Measurements from ENCODE around the gene SEPSECS.

The SEPSECS gene

DNA sequence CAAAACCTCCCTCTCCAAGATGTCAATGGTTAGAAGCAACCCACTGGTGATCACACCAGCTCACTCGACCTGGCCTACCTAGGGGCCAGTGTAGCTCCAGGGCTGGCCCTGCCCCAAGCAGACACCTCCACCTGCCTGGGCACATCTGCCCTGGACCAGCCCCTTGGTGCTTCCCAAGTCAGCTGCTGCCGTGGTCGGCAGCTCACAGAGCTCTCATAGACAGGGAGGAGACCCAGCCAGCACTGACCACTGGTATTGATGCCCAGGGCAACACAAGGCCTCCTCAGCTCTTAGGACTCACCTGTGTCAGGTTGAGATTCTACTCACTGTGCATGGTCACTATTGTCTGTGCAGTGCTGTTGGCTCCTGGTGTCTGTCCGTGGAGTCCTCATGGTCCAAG lies 51.7 kb downstream of the SEPSECS start:
- Mint-ChIP-seq H3K4me3 (no peak overlapping the region), H3K36me3 (ENCODE audit: low read depth) (no peaks in the 10 kb centered on the region), H3K27ac (no peak overlapping the region), H3K27me3 (peaks cover 2% of the 10 kb centered on the region), H3K4me1 (no peaks in the 10 kb centered on the region), H3K9me3 (no peaks in the 10 kb centered on the region)
- DNase-seq (no peak), ATAC-seq (no peak)

DNA sequence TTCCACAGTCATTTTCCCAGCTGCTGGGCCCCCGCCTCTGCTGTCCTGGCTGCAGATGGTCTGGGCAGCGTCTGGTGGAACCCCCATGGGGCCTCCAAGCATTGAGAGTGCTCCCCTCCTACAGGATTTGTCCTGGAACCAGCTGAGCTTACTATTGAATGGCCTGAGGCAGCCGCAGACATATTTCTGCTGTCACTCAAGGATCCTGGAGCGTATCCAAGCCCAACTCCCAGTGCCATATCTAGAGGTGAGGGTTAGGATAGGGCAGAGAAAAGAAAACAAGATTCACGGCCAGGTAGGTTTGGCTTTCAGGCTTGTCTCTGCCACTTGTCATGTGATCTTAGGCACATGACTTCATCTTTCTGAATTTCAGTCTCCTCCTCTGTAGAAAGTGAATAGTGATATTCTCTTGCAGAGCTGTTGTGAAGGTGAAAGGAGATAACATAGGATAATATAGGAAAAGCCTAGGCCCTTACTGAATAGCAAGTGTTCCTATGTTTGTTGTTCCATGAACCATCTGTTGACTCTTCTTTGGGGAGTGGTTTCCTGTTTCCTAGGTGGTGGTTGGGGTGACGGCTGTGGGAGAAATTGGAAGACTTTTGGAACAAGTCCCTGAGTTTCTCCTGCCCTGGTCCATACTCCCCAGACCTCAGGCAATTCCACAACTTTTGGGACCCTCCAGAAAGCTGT lies 52.3 kb downstream of the SEPSECS start:
- Mint-ChIP-seq H3K4me3 (no peak overlapping the region), H3K27me3 (peaks cover 2% of the 10 kb centered on the region), H3K36me3 (ENCODE audit: low read depth) (no peaks in the 10 kb centered on the region), H3K9me3 (no peaks in the 10 kb centered on the region), H3K27ac (no peak overlapping the region), H3K4me1 (no peaks in the 10 kb centered on the region)
- DNase-seq (no peak), ATAC-seq (no peak)

DNA sequence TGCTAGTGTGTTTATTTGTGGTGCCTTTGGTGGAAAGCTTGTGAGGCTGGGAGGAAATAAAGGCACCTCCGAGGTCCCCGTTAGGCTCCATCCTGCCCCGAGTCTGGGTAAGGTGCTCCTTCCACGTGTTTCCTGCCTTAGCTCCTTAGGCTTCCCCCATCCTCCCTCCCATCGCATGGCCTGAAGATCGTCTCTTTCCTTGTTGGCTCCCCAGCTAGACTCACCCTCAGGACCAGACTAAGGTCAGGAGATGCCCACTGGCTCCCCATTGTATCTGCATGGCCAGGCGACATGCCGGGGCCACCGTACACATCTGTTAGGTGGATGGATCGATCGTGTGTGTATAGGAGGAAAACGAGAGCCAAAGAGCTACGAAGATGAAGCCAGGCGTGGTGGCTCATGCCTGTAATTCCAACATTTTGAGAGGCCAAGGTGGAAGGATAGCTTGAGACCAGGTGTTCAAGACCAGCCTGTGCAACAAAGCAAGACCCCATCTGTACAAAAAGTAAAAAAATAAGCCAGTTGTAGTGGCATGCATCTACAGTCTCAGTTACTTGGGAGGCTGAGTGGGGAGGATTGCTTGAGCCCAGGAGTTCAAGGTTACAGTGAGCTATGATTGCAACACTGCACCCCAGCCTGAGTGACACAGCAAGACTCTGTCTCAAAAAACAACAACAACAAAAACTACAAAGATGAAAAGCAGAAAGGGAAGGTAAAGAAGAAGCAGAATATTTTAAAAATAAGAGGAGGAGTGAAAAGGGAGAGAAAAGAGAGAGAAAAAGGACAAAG lies 53.7 kb downstream of the SEPSECS start:
- peaks cover 2% of the 10 kb centered on the region for H3K27me3 Mint-ChIP-seq
- H3K9me3 Mint-ChIP-seq: peaks cover 4% of the 10 kb centered on the region
- ATAC-seq (no peak), DNase-seq (no peak)
- no peak overlapping the region for H3K4me3 Mint-ChIP-seq
- no peaks in the 10 kb centered on the region for H3K36me3 Mint-ChIP-seq (ENCODE audit: low read depth)
- no peak overlapping the region for H3K27ac Mint-ChIP-seq
- no peaks in the 10 kb centered on the region for H3K4me1 Mint-ChIP-seq

DNA sequence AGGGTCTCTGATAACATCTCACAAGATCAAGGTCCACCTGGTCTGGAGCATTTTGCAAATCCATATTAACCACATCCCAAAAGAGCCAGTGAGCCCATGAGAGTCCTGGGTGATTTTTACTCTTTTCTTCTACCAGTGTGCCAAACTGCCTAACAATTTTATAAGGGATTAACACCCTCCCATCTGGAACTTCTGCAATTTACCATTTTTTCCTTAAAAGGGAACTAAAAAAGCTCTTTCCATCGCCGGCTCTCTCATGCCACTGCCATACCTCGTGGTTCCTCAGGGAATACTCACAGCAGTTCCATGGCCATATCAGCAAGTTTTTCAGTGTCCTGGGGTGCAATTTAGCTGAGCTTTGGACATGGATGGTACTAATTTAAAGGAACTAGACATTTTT lies 55.7 kb downstream of the SEPSECS start:
- no peaks in the 10 kb centered on the region for H3K4me1 Mint-ChIP-seq
- H3K4me3 Mint-ChIP-seq: no peak overlapping the region
- DNase-seq: no peak
- no peak overlapping the region for H3K27ac Mint-ChIP-seq
- peaks cover 2% of the 10 kb centered on the region for H3K27me3 Mint-ChIP-seq
- peaks cover 8% of the 10 kb centered on the region for H3K9me3 Mint-ChIP-seq
- H3K36me3 Mint-ChIP-seq (ENCODE audit: low read depth): no peaks in the 10 kb centered on the region
- ATAC-seq: no peak

DNA sequence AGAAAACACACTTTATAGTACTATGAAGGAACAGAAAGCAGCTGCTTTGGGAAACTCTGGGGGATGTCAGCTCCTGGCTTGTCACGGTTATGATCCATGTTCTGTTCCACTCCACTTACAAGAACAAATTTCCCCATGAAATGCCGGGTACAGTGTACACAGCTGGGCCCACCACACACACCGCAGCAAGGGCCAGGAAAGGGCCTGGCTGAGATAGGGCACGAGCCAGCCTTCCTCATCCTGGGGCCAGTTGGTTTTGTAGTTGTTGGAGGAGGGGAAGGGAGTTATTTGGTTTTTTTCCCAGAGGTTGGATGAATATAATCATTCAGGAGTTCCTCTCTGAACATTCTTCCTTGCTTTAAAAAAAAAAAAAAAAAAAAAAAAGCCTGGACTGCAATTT lies 56.8 kb downstream of the SEPSECS start:
- H3K4me3 Mint-ChIP-seq: no peak overlapping the region
- H3K4me1 Mint-ChIP-seq: no peaks in the 10 kb centered on the region
- H3K27ac Mint-ChIP-seq: no peak overlapping the region
- no peaks in the 10 kb centered on the region for H3K36me3 Mint-ChIP-seq (ENCODE audit: low read depth)
- H3K9me3 Mint-ChIP-seq: peaks cover 8% of the 10 kb centered on the region
- DNase-seq (no peak), ATAC-seq (no peak)
- peaks cover 2% of the 10 kb centered on the region for H3K27me3 Mint-ChIP-seq

DNA sequence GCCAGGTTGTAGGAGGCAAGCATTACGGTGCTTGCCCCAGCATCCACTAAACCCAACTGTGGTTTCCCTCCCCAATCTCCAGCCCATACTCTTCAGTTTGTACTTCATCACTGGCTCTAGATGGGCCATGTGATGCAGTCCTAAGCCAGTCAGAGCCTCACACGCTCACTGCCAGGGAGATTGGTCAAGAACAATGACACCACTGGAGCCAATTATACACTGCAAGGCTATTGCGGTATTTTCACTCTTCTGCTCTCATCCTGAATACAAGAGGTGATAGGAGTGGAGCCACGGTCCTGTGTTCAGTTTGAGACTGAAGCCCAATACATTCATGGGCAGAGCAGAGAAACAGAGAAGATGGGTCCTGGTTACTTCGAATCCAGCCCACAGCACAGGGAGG lies 58.4 kb downstream of the SEPSECS start:
- ATAC-seq (no peak), DNase-seq (no peak)
- Mint-ChIP-seq H3K36me3 (ENCODE audit: low read depth) (no peaks in the 10 kb centered on the region), H3K27ac (no peak overlapping the region), H3K4me3 (no peak overlapping the region), H3K27me3 (peaks cover 2% of the 10 kb centered on the region), H3K9me3 (peaks cover 8% of the 10 kb centered on the region), H3K4me1 (no peaks in the 10 kb centered on the region)

DNA sequence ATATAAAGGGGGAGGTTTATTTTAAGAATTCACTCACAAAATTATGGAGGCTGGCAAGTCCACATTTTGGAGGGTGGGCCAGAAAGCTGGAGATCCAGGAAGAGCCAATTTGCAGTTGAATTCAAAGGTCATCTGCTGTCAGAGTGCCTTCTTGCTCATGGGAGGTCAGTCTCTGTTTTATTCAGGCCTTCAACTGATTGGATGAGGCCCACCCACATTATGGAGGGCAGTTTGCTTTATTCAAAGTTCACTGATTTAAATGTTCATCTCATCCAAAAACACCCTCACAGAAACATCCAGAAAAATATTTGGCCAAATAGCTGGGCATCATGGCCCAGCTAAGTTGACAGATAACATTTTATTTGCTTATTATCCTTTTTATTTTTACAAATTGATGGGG lies 59.5 kb downstream of the SEPSECS start:
- Mint-ChIP-seq H3K9me3 (peaks cover 8% of the 10 kb centered on the region), H3K27me3 (peaks cover 1% of the 10 kb centered on the region), H3K27ac (no peak overlapping the region), H3K36me3 (ENCODE audit: low read depth) (no peaks in the 10 kb centered on the region), H3K4me3 (no peak overlapping the region), H3K4me1 (no peaks in the 10 kb centered on the region)
- ATAC-seq: no peak
- no peak for DNase-seq

DNA sequence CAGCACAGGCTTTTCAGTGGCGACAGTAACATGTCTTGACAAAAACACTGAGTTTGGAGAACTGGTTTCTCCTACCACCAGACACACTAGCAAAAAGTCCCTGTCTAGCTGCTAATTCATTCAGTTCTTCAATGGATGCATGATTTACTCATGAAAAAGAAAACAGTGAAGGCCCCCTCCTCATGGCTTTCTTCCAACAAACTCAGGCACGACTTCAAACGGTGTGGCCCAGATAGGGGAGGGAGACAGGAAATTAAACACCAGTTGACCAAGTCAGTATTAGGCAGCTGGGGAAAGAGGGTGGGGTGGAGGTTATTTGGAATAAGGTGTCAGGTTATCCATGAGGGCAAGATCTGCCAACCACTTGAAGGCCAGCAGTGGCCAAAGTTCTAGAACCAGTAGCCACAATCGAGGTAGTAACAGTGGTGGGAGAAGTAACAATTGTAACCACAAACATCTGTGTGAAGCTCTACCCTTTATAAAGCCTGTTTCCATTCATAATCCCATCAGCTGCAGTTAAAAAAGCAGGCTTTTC lies 60.2 kb downstream of the SEPSECS start:
- Mint-ChIP-seq H3K27me3 (no peaks in the 10 kb centered on the region), H3K4me1 (no peaks in the 10 kb centered on the region), H3K9me3 (peaks cover 8% of the 10 kb centered on the region), H3K4me3 (no peak overlapping the region), H3K36me3 (ENCODE audit: low read depth) (no peaks in the 10 kb centered on the region), H3K27ac (no peak overlapping the region)
- no peak for DNase-seq
- ATAC-seq: no peak

DNA sequence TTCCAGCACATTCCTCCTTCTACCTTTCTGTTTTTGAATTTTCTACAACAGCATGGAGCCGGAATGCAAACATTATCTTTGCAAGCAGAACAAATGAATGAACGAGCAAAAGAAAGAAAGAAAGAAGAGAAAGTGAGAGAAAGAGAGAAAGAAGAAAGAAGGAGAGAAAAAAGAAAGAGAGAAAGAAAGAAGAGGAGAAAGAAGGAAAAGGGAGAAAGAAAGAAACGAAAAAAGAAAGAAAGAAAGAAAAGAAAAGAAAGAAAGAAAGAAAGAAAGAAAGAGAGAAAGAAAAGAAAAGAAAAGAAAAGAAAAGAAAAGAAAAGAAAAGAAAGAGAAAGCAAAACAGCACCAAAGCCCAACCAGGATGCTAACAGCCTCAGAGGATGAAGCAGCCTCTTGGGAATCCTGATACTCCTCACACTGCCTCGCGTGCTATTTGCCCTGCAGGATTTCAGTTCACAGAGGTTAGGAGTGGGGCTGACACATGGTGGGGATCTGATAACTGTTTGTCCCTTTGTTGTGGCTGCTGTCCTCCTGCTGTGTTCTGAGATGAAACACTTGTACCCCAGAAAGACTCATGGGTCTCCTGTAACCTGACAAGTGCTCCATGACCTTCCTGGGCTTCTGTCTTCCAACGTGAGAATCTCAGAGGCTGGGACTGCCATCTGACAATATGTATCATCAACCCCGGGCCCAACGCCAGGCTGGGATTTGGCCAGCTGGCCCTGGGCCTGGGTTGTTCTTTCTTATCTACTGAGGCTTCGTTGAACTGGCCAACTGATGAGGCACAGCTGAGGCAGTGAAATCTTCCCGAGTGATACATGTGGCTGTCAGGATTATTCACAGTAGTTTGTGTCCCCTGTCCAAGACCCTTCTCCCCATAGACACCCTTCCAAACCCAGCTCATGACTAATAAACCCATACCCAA lies 61.0 kb downstream of the SEPSECS start:
- Mint-ChIP-seq H3K4me1 (no peaks in the 10 kb centered on the region), H3K36me3 (ENCODE audit: low read depth) (no peaks in the 10 kb centered on the region), H3K9me3 (peaks cover 8% of the 10 kb centered on the region), H3K27me3 (no peaks in the 10 kb centered on the region), H3K4me3 (no peak overlapping the region), H3K27ac (no peak overlapping the region)
- no peak for DNase-seq
- ATAC-seq: no peak

DNA sequence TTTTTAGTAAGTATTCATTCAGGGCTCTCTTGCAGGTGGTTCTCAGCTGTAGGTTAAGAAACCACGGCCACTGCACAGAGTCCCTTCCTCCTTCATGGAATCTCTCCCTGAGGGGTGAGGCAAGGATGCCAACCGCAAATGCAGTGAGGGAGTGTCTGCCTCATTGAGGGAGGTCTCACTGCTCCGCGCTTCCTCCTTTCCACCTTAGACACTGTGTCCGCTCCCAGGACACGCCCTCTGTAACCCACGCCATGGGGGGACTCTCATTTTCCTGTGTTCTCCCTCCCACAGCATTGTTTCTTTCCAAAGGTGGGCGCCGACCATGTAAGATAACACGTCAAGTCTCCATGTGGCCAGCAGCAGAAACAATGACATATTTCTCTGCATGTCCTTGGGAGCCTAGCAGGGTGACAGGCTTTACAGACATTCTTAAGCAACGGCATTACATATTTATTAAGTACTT lies 63.2 kb downstream of the SEPSECS start:
- Mint-ChIP-seq H3K9me3 (peaks cover 15% of the 10 kb centered on the region), H3K36me3 (ENCODE audit: low read depth) (no peaks in the 10 kb centered on the region)

DNA sequence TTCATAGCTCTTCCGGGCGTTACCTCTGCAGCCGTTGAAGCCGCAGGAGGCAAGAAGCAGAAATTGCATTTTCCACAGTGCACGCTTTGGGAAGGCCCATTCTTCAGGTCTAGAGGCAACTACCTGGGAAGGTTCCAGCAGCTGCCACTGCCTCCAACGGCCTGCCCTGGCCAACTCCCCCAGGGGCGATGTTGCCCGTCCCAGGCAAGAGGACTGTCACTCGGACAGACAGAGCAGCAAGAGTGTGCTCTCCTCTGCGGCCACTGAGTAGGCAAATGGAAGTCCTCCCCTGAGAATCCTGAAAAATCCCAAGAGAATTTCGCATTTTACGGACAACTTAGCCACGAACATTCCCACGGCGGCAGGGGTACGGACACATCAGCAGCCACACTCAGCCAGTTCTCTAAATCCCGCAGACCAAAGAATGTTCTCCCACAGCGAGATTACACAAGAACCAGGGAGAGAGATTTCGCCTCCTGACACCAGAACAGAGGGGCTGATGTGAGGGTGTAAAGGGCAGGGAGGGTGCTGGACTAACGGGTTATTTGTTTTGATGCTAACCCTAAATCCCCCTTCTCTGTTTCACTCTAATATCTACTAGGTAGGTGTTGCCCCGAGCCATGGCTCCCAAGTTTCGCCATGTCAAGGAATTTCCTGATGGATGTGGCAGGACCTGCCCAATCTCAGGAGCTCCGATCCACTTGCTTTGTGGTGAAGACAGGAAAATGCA lies 63.8 kb downstream of the SEPSECS start:
- H3K27me3 Mint-ChIP-seq: peaks cover 2% of the 10 kb centered on the region
- ATAC-seq (no peak), DNase-seq (no peak)
- H3K36me3 Mint-ChIP-seq (ENCODE audit: low read depth): no peaks in the 10 kb centered on the region
- peaks cover 12% of the 10 kb centered on the region for H3K9me3 Mint-ChIP-seq
- H3K27ac Mint-ChIP-seq: no peak overlapping the region
- H3K4me1 Mint-ChIP-seq: no peaks in the 10 kb centered on the region
- no peak overlapping the region for H3K4me3 Mint-ChIP-seq

More for the DNA sequence above, 63.2 kb downstream of the SEPSECS start:
- H3K4me3 Mint-ChIP-seq: no peak overlapping the region
- H3K4me1 Mint-ChIP-seq: no peaks in the 10 kb centered on the region
- H3K27me3 Mint-ChIP-seq: no peaks in the 10 kb centered on the region
- H3K27ac Mint-ChIP-seq: no peak overlapping the region
- ATAC-seq (no peak), DNase-seq (no peak)

DNA sequence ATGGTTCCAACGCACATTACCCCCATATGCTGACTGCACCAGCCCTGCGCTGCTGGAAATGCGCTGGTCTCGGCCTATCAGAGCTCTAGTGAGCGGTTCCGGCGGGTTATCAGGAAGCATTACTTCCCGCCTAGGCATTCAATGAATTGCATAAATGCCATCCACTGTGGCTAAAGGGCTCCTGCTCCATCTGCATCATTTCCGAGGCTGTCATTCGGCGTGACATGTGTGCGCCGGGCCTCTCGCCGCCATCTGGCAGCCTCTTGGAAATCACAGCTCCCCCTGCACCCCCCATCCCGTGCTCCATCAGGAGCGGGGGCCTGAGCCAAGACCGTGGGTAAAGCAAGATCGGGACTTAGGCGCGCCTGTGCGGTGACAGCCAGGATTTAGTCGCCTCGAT lies 64.4 kb downstream of the SEPSECS start:
- Mint-ChIP-seq H3K4me1 (no peaks in the 10 kb centered on the region), H3K27ac (no peak overlapping the region), H3K27me3 (peaks cover 4% of the 10 kb centered on the region), H3K4me3 (no peak overlapping the region), H3K9me3 (peaks cover 8% of the 10 kb centered on the region), H3K36me3 (ENCODE audit: low read depth) (no peaks in the 10 kb centered on the region)
- DNase-seq (no peak), ATAC-seq (no peak)

DNA sequence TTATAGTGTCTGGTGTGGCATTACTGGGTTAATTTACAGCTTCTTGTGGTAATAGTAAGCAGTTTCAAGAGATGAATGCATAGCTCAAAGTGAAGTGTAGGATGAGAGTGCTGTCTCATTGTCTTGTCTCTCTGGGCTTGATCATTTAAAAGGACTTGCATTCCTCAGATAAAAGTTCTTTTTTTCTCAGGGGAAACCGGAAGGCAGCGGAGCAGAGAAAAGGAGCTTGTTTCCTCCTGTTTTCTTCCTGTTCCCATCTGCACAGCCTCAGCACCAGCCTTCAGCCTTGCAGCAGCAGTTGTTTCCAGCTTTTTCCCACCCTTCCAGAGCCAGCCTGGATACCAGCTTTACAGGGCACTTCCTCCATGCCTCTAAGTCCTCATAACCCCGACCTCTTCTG lies 68.1 kb downstream of the SEPSECS start:
- Mint-ChIP-seq H3K9me3 (peaks cover 8% of the 10 kb centered on the region), H3K36me3 (ENCODE audit: low read depth) (no peaks in the 10 kb centered on the region), H3K27ac (no peak overlapping the region), H3K4me3 (no peak overlapping the region), H3K27me3 (peaks cover 22% of the 10 kb centered on the region), H3K4me1 (peaks cover 9% of the 10 kb centered on the region)
- no peak for ATAC-seq
- no peak for DNase-seq

DNA sequence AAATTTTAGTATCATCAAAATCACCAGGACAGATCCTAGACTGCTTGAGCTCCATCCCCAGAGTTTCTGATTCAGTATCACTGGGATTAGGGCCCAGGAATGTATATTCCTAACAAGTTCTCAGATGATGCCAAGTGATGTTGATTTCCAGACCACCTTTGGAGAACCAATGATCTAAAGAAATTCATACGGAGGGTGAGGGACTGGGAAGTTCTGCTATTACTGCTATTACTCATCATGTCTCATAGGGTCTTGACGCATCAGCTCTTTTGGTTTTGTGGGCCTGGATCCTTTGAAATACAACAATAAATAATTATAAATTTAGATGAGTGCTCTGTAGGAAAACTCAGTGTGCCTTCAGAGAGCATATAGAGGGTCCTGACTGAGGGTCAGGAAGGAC lies 69.7 kb downstream of the SEPSECS start:
- H3K27me3 Mint-ChIP-seq: peaks cover 28% of the 10 kb centered on the region
- H3K4me1 Mint-ChIP-seq: peaks cover 9% of the 10 kb centered on the region
- no peak overlapping the region for H3K27ac Mint-ChIP-seq
- H3K9me3 Mint-ChIP-seq: peaks cover 8% of the 10 kb centered on the region
- no peak overlapping the region for H3K4me3 Mint-ChIP-seq
- no peaks in the 10 kb centered on the region for H3K36me3 Mint-ChIP-seq (ENCODE audit: low read depth)
- no peak for ATAC-seq
- DNase-seq: no peak

Measured in activated naive CD8-positive, alpha-beta T cell treated with anti-CD3 and anti-CD28 coated beads, Interleukin-2, amount 50 U/mL, for 24 hours (primary cell).